IMR-90 (cell line): Measurements from ENCODE around the gene TEC. TPM values are rescaled to one million over a fixed set of nuclear protein-coding genes. Genes with fewer than 3 reads are reported as not detected.

Experiments used
- ATAC-seq: fragments of 200-7000 bp; cut with Tn5 transposase; 2 replicates; pipeline ENCODE4 v1.9.1; 2020; ENCODE audit warnings: low read depth, mild to moderate bottlenecking, moderate library complexity
- BruUV-seq: library from RNA; stranded (reverse); fragments of 400-500 nt; replicated peaks from 2 replicates; lab custom pipeline; 2021; lab: Mats Ljungman, UMichigan
- CTCF ChIA-PET: fragments of 300-600 bp; formaldehyde crosslinking; extraction: SDS; loops from one replicate; lab custom pipeline; 2021; ENCODE audit warnings: antibody characterized with exemption; lab: Yijun Ruan, JAX
- POLR2A ChIA-PET: fragments of 300-600 bp; sonication (Branson Sonifier 250); formaldehyde crosslinking; loops from one replicate; lab custom pipeline; 2022; ENCODE audit warnings: antibody characterized with exemption; ENCODE audit not compliant: unreplicated experiment; lab: Charles Lee
- DNase-seq: peaks from one replicate; pipeline ENCODE4 v3.0.0; 2013
- H2AFZ ChIP-seq: replicated peaks from 2 replicates; pipeline ENCODE3; 2013; ENCODE audit warnings: low read length, mild to moderate bottlenecking; ENCODE audit not compliant: poor library complexity
- H2AK5ac ChIP-seq: 2 replicates; pipeline ENCODE4 v1.6.1; 2013; ENCODE audit warnings: low read depth, low read length, inconsistent platforms
- H2AK9ac ChIP-seq: replicated peaks from 2 replicates; pipeline ENCODE3; 2013; ENCODE audit warnings: mild to moderate bottlenecking, low read depth, low read length, moderate library complexity; ENCODE audit not compliant: poor library complexity
- H2BK120ac ChIP-seq: 2 replicates; pipeline ENCODE4 v1.6.1; 2013; ENCODE audit warnings: low read depth, low read length, inconsistent platforms
- H2BK15ac ChIP-seq: 3 replicates; pipeline ENCODE4 v1.6.1; 2013; ENCODE audit warnings: low read depth, low read length, inconsistent platforms
- H2BK20ac ChIP-seq: 2 replicates; pipeline ENCODE4 v1.6.1; 2013; ENCODE audit warnings: low read depth, mild to moderate bottlenecking, inconsistent platforms, low read length, moderate library complexity
- H2BK5ac ChIP-seq: 2 replicates; pipeline ENCODE4 v1.6.1; 2013; ENCODE audit warnings: mild to moderate bottlenecking, low read depth, low read length, inconsistent platforms; ENCODE audit not compliant: poor library complexity, severe bottlenecking
- H3K14ac ChIP-seq: replicated peaks from 2 replicates; pipeline ENCODE4 v1.6.1; 2013; ENCODE audit warnings: low read depth, low read length, inconsistent platforms
- H3K18ac ChIP-seq: 2 replicates; pipeline ENCODE4 v1.6.1; 2013; ENCODE audit warnings: low read depth, low read length, control low read depth
- H3K23ac ChIP-seq: 2 replicates; pipeline ENCODE4 v1.6.1; 2013; ENCODE audit warnings: low read depth, low read length, inconsistent platforms
- H3K27ac ChIP-seq: 2 replicates; pipeline ENCODE4 v1.5.1; 2013; ENCODE audit warnings: mild to moderate bottlenecking, control low read depth, low read length; ENCODE audit not compliant: insufficient read depth
- H3K27me3 ChIP-seq: 2 replicates; pipeline ENCODE4 v1.6.1; 2013; ENCODE audit warnings: low read length; ENCODE audit not compliant: control insufficient read depth, insufficient read depth
- H3K36me3 ChIP-seq: 2 replicates; pipeline ENCODE4 v1.6.1; 2013; ENCODE audit warnings: low read length, mixed read lengths; ENCODE audit not compliant: control insufficient read depth, insufficient read depth
- H3K4ac ChIP-seq: 2 replicates; pipeline ENCODE4 v1.6.1; 2013; ENCODE audit warnings: low read depth, low read length, inconsistent platforms
- H3K4me1 ChIP-seq: 2 replicates; pipeline ENCODE4 v1.6.1; 2013; ENCODE audit warnings: low read length, mixed read lengths; ENCODE audit not compliant: control insufficient read depth, insufficient read depth
- H3K4me2 ChIP-seq: 2 replicates; pipeline ENCODE4 v1.6.1; 2013; ENCODE audit warnings: low read depth, mild to moderate bottlenecking, control low read depth, low read length, moderate library complexity
- H3K4me3 ChIP-seq: 2 replicates; pipeline ENCODE4 v1.5.1; 2013; ENCODE audit warnings: low read depth, mild to moderate bottlenecking, control low read depth, low read length, moderate library complexity; ENCODE audit not compliant: insufficient read depth
- H3K56ac ChIP-seq: 2 replicates; pipeline ENCODE4 v1.6.1; 2013; ENCODE audit warnings: low read length, inconsistent platforms; ENCODE audit not compliant: insufficient read depth; ENCODE audit errors: extremely low read depth
- H3K79me1 ChIP-seq, 2 experiments: 2 replicates each; pipeline ENCODE4 v1.6.1; 2013; ENCODE audit warnings: low read length in 2 of 2, inconsistent platforms in 1 of 2, low read depth in 1 of 2
- H3K9ac ChIP-seq: 2 replicates; pipeline ENCODE4 v1.6.1; 2013; ENCODE audit warnings: low read depth, low read length, control low read depth
- H3K9me1 ChIP-seq: 2 replicates; pipeline ENCODE4 v1.6.1; 2013; ENCODE audit warnings: low read length, inconsistent platforms; ENCODE audit not compliant: insufficient read depth
- H3K9me3 ChIP-seq: 2 replicates; pipeline ENCODE4 v1.6.1; 2013; ENCODE audit warnings: low read length; ENCODE audit not compliant: control insufficient read depth, insufficient read depth
- H4K20me1 ChIP-seq: 2 replicates; pipeline ENCODE4 v1.6.1; 2013; ENCODE audit warnings: low read length, inconsistent platforms; ENCODE audit not compliant: insufficient read depth
- H4K5ac ChIP-seq: 2 replicates; pipeline ENCODE4 v1.6.1; 2013; ENCODE audit warnings: mild to moderate bottlenecking, low read depth, low read length, control low read depth
- H4K8ac ChIP-seq, 2 experiments: 2 replicates each; pipeline ENCODE4 v1.6.1; 2013; ENCODE audit warnings: low read depth in 2 of 2, low read length in 2 of 2, control low read depth in 1 of 2, inconsistent platforms in 1 of 2
- H4K91ac ChIP-seq: 2 replicates; pipeline ENCODE4 v1.6.1; 2013; ENCODE audit warnings: low read depth, low read length, inconsistent platforms; ENCODE audit not compliant: insufficient read depth
- BHLHE40 ChIP-seq: fragments of 150-350 bp; IDR thresholded peaks from 2 replicates; pipeline ENCODE4 v1.6.1; 2016; ENCODE audit warnings: mild to moderate bottlenecking, low read depth, low read length
- CEBPB ChIP-seq: IDR thresholded peaks from 2 replicates; pipeline ENCODE4 v1.6.1; 2012; ENCODE audit warnings: low read depth, low read length, improper control_type of control experiment
- CHD1 ChIP-seq: IDR thresholded peaks from 2 replicates; pipeline ENCODE4 v1.6.1; 2012; ENCODE audit warnings: low read depth, low read length, improper control_type of control experiment
- CTCF ChIP-seq: conservative IDR thresholded peaks from 2 replicates; pipeline ENCODE4 v1.5.1; 2012; ENCODE audit warnings: mild to moderate bottlenecking, low read depth, low read length, improper control_type of control experiment
- ELK1 ChIP-seq: fragments of 150-350 bp; IDR thresholded peaks from 2 replicates; pipeline ENCODE4 v1.6.1; 2016; ENCODE audit warnings: low read depth, mild to moderate bottlenecking, low read length, moderate library complexity, borderline replicate concordance
- MXI1 ChIP-seq: IDR thresholded peaks from 2 replicates; pipeline ENCODE4 v1.6.1; 2012; ENCODE audit warnings: low read depth, mild to moderate bottlenecking, low read length, moderate library complexity, borderline replicate concordance
- RAD21 ChIP-seq: IDR thresholded peaks from 2 replicates; pipeline ENCODE4 v1.6.1; 2012; ENCODE audit warnings: low read length, improper control_type of control experiment
- RCOR1 ChIP-seq: IDR thresholded peaks from 2 replicates; pipeline ENCODE4 v1.6.1; 2012; ENCODE audit warnings: mild to moderate bottlenecking, low read length, improper control_type of control experiment; ENCODE audit not compliant: insufficient replicate concordance
- SMC3 ChIP-seq: fragments of 150-350 bp; IDR thresholded peaks from 2 replicates; pipeline ENCODE4 v1.6.1; 2016; ENCODE audit warnings: low read depth, mild to moderate bottlenecking, antibody characterized with exemption, low read length, moderate library complexity
- WGBS, 2 experiments: methylation state at CpG; one replicate each; pipeline versions ENCODE4 v1.1.5 to v1.1.7; 2013; ENCODE audit warnings: missing lambda C conversion rate in 2 of 2; ENCODE audit not compliant: insufficient read length in 1 of 2; ENCODE audit errors: extremely low coverage in 2 of 2; 5-methylcytosine and 5-hydroxymethylcytosine counted together
- dilution Hi-C: fragments of 300-500 bp; cut with HindIII; formaldehyde crosslinking; loops from one replicate; pipeline ENCODE4 v1.14.3; 2018; ENCODE audit warnings: low sequenced_read_pairs; ENCODE audit not compliant: unreplicated experiment
- in situ Hi-C: fragments of 300-500 bp; cut with MboI; formaldehyde crosslinking; loops from 3 replicates; pipeline ENCODE4 v1.14.3; 2019; ENCODE audit warnings: low sequenced_read_pairs, inconsistent platforms, mixed read lengths
- intact Hi-C: fragments of 100-400 bp; cut with micrococcal nuclease; formaldehyde crosslinking; loops from 2 replicates; pipeline ENCODE4 v1.10.0; 2022
- polyA plus RNA-seq, 3 experiments: library from polyadenylated mRNA; depleted of rRNA; stranded (reverse); fragments of >200 nt; gene quantifications; 2 replicates each; pipeline ENCODE4 v1.2.3, GENCODE V29; 2012; ENCODE audit warnings: low replicate concordance in 1 of 3
- total RNA-seq: library from RNA; depleted of rRNA; stranded (reverse); fragments of >200 nt; gene quantifications from 2 replicates; pipeline ENCODE4 v1.2.3, GENCODE V29; 2012

TEC gene
- total and polyA plus RNA-seq, 2 of the 4 experiments (the other 2 are of a cell fraction), result 0.39 to 0.54 TPM

GRCh38 chr4:48138936-48139335 is 130.7 kb downstream of the TEC start:
- Histone ChIP-seq H3K27me3 (no peaks in the 10 kb centered on the region), H2BK5ac (no peak overlapping the region), H3K27ac (no peak overlapping the region), H3K14ac (no peak overlapping the region), H2BK15ac (no peak overlapping the region), H4K5ac (no peak overlapping the region), H3K36me3 (no peaks in the 10 kb centered on the region; the same call in 1 of the 2 replicates), H3K4me1 (peaks cover 1% of the 10 kb centered on the region), H3K4me2 (no peak overlapping the region), H2AFZ (no peak overlapping the region), H4K8ac (no peak overlapping the region), H2AK9ac (no peak overlapping the region), H3K9ac (no peak overlapping the region), H3K9me1 (no peaks in the 10 kb centered on the region), H3K4ac (no peak overlapping the region), H3K9me3 (no peaks in the 10 kb centered on the region), H3K23ac (no peak overlapping the region), H4K91ac (no peak overlapping the region), H2BK120ac (no peak overlapping the region), H2BK20ac (0 out of 2 replicates have a peak overlapping the region, but pooled peaks have one; percentile 24), H3K56ac (no peak overlapping the region), H3K4me3 (no peak overlapping the region), H3K18ac (no peak overlapping the region), H2AK5ac (no peak overlapping the region), H3K79me1 (no peaks in the 10 kb centered on the region), H4K20me1 (no peaks in the 10 kb centered on the region)
- in situ Hi-C loops (loop anchor here (10.0 kb wide), 1 partner anchor 406 kb away; no protein-coding TSS in a partner anchor), intact Hi-C loops (no loop called here), dilution Hi-C loops (no loop called here)
- ATAC-seq (no peak), DNase-seq (no peak)
- 80% methylated on average over 1 of the region's 3 CpGs; no CpG with 5 or more reads in 1 of the 2 experiments for WGBS, 2 experiments
- ChIA-PET POLR2A (no interaction called here), CTCF (interaction anchor here (0.5 to 1.6 kb wide), 4 partner anchors 9 to 151 kb away, joined by 3 to 5 read pairs (median 4); no protein-coding TSS in a partner anchor)
- BruUV-seq, result no TSS peak
- TF ChIP-seq RAD21 (no peak), MXI1 (no peak), RCOR1 (no peak), CTCF (no peak), SMC3 (no peak), CEBPB (no peak), CHD1 (no peak), BHLHE40 (no peak), ELK1 (no peak)
